Measurements from ENCODE around the gene AUTS2. TPM values are rescaled to one million over a fixed set of nuclear protein-coding genes. Genes with fewer than 3 reads are reported as not detected.

Gene AUTS2
- total RNA-seq, 1 experiment from 2014 or later = 7.4 TPM

GRCh38 chr7:69708857-69709256 lies 110.6 kb downstream of the AUTS2 start:
- DNase-seq (ENCODE audit: extremely low read depth, low read depth) = peak; percentile 15

- DNase-seq (ENCODE audit: extremely low read depth, low read depth) = no peak
These were observed 112.6 kb downstream of the AUTS2 start for GRCh38 chr7:69710768-69711438.

GRCh38 chr7:69714886-69715576 lies 116.8 kb downstream of the AUTS2 start:
- no peak for DNase-seq (ENCODE audit: extremely low read depth, low read depth)

- DNase-seq (ENCODE audit: extremely low read depth, low read depth) = no peak
These were observed 118.9 kb downstream of the AUTS2 start for GRCh38 chr7:69717221-69717620.

- DNase-seq (ENCODE audit: extremely low read depth, low read depth) = no peak
These were observed 121.4 kb downstream of the AUTS2 start for GRCh38 chr7:69719717-69720116.

GRCh38 chr7:69722843-69723242 lies 124.6 kb downstream of the AUTS2 start:
- no peak for DNase-seq (ENCODE audit: extremely low read depth, low read depth)

- DNase-seq (ENCODE audit: extremely low read depth, low read depth) = no peak
These were observed 125.4 kb downstream of the AUTS2 start for GRCh38 chr7:69723663-69724062.

GRCh38 chr7:69728304-69728703 lies 130.0 kb downstream of the AUTS2 start:
- no peak for DNase-seq (ENCODE audit: extremely low read depth, low read depth)

- DNase-seq (ENCODE audit: extremely low read depth, low read depth) = no peak
These were observed 133.9 kb downstream of the AUTS2 start for GRCh38 chr7:69732203-69732602.

- DNase-seq (ENCODE audit: extremely low read depth, low read depth) = no peak
These were observed 137.3 kb downstream of the AUTS2 start for GRCh38 chr7:69735582-69735981.

GRCh38 chr7:69736126-69736810 lies 138.0 kb downstream of the AUTS2 start:
- no peak for DNase-seq (ENCODE audit: extremely low read depth, low read depth)

- no peak for DNase-seq (ENCODE audit: extremely low read depth, low read depth)
These were observed 140.2 kb downstream of the AUTS2 start for GRCh38 chr7:69738396-69738951.

GRCh38 chr7:69739190-69739589 lies 140.9 kb downstream of the AUTS2 start:
- DNase-seq (ENCODE audit: extremely low read depth, low read depth) = no peak

- DNase-seq (ENCODE audit: extremely low read depth, low read depth) = no peak
These were observed 141.7 kb downstream of the AUTS2 start for GRCh38 chr7:69739931-69740431.

- no peak for DNase-seq (ENCODE audit: extremely low read depth, low read depth)
These were observed 144.0 kb downstream of the AUTS2 start for GRCh38 chr7:69742237-69742636.

- DNase-seq (ENCODE audit: extremely low read depth, low read depth) = no peak
These were observed 145.2 kb downstream of the AUTS2 start for GRCh38 chr7:69743436-69743835.

GRCh38 chr7:69744026-69744425 lies 145.8 kb downstream of the AUTS2 start:
- no peak for DNase-seq (ENCODE audit: extremely low read depth, low read depth)

GRCh38 chr7:69746383-69746782 lies 148.1 kb downstream of the AUTS2 start:
- DNase-seq (ENCODE audit: extremely low read depth, low read depth) = no peak

- no peak for DNase-seq (ENCODE audit: extremely low read depth, low read depth)
These were observed 148.9 kb downstream of the AUTS2 start for GRCh38 chr7:69747144-69747543.

- DNase-seq (ENCODE audit: extremely low read depth, low read depth) = no peak
These were observed 150.3 kb downstream of the AUTS2 start for GRCh38 chr7:69748530-69748929.

- DNase-seq (ENCODE audit: extremely low read depth, low read depth) = no peak
These were observed 151.2 kb downstream of the AUTS2 start for GRCh38 chr7:69749372-69749979.

All from NCI-H460 (cell line).